Central memory CD4-positive, alpha-beta T cell (primary cell): ENCODE results near the gene NPBWR2.
"Not testable (repeated sequence)": the region's sequence is repeated elsewhere in the genome, so short reads cannot be mapped to it uniquely, and the experiment has no call there.

ENCODE experiments used
- DNase-seq: peaks from one replicate; pipeline ENCODE4 v3.0.0; 2022

Gene NPBWR2

DNA sequence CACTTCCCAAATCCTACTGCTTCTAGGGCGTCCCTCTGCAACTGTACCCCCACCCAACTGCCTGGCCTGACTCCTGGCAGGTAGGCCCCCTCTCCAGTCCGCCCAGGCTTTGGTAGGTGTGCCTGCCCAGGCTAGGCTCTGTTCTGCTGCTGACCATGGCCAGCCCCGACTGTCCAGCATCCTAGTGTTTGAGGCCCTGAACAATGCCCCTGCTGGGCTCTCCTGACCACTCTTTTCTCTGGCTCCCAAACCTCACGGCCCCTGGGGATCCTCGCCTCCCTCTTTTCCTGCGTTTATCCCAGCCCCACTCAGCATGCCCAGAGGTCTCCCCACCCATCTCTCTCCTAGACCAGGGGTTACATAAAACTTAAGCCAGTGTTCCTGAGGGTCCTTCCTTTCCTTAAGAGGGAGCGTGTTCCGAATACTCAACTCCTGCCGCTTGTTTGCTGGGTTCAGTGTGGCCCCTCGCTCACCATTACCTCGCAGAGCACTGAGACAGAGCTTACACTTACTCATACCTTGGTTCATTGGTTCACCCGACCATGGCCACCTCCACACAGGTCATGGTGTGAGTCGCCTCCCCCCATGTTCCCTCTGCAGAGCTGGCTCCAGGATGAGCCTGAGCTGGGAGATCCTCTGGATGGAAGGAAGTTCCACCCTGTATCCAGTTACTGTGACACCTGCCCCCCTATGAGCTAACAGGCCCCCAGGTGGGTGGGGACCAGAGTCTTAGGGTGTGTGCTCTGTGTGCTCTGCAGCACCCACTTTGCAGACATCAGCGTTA is 35.8 kb upstream of the NPBWR2 start:
- no peak for DNase-seq

DNA sequence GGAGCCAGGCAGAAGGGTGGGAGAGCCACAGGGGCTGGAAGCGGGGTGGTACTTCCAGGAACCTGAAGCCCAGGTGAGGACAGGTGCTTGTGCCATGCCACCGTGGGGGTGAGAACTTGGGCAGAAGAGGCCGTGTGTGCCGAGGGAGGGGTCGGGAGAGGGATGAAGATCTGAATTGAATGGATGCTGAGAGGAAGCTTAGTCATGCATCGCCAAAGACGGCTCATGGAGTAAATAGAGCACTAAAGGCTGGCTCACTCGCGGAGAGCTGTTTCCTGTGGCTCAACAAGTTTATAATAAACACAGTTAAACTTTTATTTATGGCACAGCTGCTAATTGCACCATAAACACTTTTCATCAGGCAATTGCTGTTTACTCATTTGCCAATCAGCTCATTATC is 35.2 kb upstream of the NPBWR2 start:
- no peak for DNase-seq

DNA sequence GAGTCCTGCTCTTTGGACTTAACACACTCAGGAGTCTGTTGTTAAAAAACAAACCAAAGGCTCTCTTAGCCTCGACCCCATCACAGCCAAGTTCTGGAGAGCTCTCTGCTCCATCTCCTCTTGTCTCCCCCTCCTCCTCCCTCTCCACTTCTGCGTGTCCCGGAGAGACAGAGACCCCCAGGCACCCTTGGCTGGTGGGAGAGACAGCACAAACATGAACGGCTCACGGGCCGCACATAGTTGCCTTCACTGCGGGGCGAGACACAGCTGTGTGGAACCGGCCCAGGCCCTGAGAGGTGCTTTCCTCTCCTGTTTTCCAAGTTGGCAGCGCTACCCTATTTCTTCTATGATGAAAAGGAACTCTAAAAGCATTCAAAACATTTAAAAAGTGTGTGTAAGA is 33.6 kb upstream of the NPBWR2 start:
- no peak for DNase-seq

DNA sequence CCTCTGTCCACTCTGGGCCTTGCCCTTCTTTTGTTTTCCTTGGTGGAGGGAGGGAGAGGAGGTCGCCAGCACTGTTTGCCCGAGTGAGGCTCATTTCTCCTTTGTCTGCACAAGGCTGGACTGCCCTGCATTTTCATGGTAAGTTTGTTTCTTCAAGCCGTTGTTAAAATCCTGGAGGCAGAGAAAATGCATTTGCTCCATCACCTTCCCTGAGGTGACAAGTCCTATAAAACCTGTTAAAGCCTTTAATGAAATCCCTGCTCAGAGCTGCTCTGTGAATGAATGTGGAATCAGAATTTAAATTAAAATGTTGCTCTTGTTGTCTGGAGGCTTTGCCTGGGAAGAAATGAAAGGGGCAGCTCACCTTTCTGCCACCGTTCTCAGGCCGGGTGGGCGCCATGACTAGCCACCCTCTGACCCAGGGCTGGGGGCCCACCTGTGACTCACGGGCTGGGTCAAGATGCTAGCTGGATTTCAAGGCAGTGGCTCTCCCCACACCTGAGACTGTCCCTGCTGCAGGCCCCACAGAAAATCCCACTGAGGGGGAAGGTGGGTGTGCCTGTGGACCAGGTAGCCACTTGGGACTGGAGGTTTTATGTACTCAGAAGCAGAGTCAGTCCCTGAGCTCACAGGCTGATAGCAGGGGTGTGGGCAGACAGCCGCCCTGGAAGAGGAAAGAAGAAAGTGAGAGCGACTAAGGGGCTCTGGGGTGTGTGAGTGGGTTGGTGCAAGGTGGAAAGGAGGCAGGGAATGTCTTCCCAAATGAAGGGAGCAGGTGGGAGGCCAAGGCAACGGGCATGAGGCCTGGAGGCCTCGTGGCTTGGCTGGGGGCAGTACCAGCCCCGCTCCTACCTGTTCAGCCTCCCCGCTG is 32.9 kb upstream of the NPBWR2 start:
- DNase-seq: no peak

DNA sequence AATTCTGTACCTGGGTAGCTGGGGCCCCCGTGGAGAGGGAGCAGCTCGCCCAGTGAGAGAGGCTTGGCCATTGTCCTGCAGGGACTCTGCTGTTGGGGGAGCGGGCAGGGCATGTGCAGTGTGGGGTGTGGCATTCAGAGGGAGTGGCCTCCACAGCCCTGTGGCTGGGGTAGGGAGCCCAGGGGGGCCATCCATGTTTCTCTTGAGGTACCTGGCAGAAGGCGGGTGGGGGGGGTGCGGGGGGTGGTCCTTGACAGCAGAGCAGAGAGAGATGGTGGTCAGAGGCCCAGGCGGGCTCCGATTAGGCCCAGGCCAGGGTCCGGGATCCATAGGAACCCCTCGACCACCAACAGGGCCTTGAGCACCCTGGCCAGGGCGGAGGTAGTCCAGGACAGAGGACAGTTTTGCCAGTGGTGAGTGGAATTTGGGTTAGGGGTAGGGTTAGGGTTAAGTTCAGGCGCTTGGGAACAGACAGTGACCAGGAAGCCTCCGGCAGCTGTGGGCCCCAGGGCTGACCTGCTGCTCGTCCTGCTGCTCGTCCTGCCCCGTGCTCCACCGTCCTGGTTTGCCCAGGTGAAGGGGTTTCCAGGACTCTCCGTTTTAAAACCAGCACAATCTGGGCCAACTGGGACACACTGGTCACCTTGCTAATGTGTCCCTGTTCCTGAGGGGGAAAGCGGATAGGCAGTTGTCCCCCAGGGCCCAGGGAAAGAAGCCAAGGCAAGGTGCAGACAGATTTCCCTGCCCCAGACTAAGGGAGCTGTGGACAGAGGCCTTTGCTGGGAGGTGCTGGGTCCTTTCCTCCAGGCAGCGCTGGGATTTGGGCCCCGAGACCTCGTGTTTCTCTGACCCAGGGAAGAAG is 32.1 kb upstream of the NPBWR2 start:
- DNase-seq: no peak

DNA sequence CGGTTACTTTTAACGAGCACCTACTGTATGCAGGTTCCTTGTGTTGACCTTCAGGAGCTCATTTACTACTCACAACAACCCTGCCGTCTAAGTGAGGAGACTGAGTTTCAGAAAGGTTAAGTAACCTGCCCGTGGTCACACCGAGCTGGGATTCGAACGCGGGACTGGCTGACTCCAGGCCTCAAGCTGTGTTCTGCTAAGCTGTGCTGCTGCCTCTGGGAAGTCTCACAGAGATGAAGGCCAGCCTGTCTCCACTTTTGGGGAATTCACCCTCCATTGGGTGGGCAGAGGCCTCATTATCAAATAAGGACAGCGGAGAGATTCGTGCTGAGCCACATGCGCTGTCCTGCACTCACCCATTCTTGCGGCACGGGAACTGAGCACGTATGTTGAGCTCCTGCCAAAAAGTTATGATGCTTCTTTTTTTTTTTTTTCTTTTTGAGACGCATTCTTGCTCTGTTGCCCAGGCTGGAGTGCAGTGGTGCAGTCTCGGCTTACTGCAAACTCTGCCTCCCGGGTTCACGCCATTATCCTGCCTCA is 31.0 kb upstream of the NPBWR2 start:
- DNase-seq: no peak

DNA sequence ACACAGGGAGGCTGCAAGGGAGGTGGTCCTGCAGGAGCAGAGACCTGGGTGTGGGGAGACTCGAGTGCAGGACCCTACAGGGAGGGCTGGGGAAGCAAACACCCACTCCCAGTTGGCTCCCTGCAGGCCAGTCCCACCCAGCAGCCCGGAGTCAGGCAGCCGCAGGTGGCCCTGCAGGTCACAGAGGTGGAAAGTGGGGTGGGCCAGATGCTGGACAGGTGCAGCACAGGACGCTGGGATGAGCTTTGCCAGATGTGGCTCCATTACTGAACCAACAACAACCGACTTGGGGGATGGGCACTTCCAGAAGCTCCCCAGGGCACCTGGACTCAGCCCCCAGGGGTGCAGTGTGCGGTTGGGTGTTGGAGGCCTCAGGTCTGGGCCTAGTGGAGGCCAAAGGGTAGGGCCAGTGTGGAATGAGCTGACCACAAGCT is 30.2 kb upstream of the NPBWR2 start:
- no peak for DNase-seq

DNA sequence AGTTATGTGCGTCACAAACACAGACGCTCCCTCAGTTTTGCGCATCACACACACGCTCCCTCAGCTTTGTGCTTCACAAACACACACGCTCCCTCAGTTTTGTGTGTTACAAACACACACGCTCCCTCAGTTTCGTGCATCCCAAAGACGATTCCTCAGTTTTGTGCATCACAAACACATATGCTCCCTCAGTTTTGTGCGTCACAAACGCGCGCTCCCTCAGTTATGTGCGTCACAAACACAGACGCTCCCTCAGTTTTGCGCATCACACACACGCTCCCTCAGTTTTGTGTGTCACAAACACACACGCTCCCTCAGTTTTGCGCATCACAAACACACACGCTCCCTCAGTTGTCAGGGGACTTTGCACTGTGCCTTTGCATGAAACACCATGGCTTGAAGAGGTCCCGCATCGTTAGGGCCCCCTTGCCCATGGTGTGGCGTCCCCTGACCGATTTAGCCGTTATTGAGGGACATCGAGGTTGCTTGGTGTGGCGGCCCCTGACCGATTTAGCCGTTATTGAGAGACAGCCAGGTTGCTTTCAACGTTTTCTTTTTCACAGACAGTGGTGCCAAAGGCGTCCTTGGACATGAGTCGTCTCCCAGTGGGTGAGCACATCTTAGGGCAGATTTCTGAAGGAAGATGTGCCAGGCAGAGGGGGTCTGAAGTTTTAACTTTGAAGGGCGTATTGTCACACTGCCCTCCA is 28.8 kb upstream of the NPBWR2 start:
- no peak for DNase-seq

DNA sequence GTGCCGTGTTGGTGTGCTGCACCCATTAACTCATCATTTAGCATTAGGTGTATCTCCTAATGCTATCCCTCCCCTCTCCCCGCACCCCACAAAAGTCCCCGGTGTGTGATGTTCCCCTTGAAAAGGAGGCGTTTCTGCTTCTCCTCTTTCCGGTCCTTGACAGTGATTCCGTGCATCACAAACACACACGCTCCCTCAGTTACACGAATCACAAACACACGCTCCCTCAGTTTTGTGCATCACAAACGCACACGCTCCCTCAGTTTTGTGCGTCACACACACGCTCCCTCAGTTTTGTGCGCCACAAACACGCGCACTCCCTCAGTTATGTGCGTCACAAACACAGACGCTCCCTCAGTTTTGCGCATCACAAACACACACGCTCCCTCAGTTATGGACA is 27.4 kb upstream of the NPBWR2 start:
- DNase-seq: not testable (repeated sequence)

DNA sequence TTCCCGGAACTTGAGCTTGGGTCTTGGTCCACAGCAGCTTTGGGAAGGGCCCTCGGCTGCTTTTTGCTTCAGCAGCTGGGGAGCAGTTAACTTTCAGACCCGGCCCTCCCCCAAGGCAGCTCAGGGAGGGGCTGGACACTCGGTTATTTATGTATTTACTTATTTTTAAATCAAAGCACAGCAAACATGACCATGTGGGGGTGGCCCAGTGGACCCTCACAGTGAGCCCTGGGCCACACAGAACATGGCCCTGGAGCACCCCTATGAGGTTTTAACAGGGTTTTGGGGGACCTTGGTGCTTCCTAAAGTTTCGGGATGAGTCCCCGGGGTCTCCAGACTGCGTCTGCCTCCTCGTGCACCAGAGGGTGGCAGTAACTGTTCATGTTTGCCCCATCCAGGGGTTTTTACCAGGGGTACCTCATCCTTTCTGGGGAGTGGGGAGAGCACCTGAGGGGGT is 26.6 kb upstream of the NPBWR2 start:
- no peak for DNase-seq

DNA sequence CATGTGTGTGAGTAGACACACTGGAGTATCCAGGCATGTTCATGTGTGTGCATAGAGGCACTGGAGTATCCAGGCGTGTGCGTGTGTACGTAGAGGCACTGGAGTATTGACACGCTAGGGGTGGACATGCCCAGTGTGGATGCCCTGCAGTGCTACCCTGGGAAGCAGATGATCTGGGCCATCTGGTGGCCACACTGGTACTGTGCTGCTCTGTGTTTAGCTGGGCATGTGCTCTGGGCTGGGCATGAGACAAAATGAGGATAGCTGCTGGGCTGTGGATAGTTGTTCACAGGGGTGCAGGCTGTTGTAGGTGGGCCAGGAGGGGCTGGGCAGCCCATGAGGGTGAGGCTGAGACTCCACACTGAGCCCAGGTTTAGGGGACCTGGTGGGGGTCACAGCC is 24.0 kb upstream of the NPBWR2 start:
- no peak for DNase-seq

DNA sequence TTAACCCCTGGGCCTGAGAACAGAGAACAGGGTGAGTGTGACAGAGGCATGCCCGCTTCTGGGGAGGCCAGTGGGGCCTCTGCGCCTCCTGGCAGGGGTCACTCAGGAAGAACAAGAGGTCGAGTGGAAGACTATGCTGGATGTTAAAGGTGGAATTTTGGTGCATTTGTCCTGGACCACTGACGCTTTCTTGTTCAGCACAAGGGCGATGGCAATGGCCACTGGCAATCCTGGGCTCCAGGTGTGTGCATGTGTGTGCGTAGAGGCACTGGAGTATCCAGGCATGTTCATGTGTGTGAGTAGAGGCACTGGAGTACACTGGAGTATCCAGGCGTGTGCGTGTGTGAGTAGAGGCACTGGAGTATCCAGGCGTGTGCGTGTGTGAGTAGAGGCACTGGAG is 23.5 kb upstream of the NPBWR2 start:
- no peak for DNase-seq

DNA sequence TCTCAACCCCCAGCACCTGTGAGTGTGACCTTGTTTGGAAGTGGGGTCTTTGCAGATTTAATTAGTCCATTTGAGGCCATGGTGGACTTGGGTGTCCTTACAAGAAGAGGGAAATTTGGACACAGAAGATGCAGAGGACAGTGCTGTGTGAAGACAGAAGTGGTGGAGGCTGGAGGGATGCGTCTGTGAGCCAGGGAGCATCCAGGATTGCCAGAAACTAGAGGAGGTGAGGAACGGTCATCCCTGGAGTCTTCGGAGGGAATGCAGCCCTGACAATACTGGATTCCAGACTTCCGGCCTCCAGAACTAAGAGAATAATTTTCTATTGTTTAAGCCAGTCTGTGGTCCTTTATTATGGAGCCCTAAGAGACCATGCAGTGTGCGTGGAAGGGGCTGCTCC is 22.9 kb upstream of the NPBWR2 start:
- DNase-seq: no peak

DNA sequence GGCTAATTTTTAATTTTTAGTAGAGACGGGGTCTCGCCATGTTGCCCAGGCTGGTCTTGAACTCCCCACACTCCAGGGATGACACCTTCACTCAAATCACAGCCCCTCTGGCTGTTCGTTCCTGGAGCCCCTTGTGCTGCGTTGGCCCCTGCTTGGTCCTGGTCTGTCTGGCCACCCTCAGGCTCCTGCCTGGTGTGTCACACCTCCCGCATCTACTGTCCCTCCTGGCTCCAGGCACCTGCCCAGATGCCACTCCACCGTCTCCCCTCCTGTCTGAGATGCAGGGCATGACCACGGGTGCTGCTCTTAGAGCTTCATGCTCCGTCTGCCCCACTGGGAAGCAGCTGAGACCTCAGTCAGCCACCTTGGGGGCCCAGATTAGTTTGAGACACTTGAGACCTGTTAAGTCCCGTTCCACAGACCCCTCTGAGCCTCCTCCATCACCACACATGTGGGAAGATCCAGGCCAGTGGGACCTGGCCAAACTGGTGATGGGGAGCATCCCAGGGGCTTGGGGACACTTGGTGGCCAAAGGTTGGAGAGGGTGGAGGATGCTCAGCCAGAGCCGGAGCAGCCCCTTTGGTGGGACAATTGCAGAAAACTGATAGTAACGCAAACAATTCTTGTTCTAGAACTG is 21.9 kb upstream of the NPBWR2 start:
- DNase-seq: no peak

DNA sequence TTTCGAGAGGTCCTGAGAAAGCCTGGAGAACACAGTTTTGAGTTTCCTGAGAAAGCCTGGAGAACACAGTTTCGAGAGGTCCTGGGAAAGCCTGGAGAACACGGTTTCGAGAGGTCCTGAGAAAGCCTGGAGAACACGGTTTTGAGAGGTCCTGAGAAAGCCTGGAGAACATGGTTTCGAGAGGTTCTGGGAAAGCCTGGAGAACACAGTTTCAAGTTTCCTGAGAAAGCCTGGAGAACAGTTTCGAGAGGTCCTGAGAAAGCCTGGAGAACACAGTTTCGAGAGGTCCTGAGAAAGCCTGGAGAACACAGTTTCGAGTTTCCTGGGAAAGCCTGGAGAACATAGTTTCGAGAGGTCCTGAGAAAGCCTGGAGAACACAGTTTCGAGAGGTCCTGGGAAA is 16.2 kb upstream of the NPBWR2 start:
- not testable (repeated sequence) for DNase-seq

DNA sequence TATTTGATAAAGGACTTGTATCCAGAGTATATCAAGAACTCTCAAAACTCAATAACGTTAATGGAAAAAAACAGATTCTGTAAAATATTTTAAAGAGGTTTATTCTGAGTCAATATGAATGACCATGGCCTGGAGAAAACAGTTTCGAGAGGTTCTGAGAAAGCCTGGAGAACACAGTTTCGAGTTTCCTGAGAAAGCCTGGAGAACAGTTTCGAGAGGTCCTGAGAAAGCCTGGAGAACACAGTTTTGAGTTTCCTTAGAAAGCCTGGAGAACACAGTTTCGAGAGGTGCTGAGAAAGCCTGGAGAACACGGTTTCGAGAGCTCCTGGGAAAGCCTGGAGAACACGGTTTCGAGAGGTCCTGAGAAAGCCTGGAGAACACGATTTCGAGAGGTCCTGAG is 15.6 kb upstream of the NPBWR2 start:
- not testable (repeated sequence) for DNase-seq

DNA sequence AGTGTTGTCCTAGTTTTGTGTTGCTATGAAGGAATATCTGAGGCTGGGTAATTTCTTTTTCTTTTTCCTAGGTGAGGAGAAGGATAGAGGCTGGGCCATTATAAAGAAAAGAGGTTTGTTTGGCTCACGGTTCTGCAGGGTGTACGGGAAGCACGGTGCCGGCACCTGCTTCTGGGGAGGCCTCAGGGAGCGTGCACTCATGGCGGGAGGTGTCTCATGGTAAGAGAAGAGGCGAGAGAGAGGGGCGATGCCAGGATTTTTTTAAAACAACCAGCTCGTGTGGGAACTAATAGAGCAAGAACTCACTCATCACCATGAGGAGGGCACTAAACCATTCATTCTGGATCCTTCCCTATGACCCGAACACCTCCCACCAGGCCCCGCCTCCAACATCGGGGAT is 14.2 kb upstream of the NPBWR2 start:
- no peak for DNase-seq

DNA sequence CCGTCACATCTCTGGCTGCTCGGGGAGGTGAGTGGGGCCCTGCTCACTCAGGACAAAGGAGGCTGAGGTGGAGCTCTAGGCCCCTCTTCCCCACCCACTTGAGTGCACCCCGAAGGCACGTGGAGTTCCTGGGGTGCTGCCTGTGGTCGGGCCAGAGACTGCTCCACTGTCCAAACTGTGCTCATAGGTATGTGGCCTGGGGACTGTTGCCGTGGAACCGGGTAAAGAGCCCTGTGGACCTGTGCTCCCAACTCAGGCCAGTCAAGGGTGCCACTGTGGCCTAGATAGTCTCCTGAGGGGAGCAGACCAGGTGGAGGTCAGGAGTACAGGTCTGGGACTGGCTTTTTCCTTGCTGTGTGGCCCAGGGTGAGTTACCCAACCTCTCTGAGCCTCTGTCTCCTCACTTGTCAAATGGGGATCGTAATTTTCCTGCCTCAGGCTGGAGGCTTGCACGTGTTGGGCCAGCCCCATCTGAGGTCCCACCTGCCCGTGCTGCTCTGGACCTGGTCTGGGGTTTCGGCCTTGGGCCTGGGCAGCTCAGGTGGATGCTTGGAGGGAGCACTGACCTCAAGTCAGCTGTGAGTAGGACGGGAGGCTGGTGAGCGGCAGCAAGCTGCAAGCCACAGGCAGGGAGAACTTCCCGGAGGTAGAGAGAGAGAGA is 12.4 kb upstream of the NPBWR2 start:
- DNase-seq: peak; percentile 12

DNA sequence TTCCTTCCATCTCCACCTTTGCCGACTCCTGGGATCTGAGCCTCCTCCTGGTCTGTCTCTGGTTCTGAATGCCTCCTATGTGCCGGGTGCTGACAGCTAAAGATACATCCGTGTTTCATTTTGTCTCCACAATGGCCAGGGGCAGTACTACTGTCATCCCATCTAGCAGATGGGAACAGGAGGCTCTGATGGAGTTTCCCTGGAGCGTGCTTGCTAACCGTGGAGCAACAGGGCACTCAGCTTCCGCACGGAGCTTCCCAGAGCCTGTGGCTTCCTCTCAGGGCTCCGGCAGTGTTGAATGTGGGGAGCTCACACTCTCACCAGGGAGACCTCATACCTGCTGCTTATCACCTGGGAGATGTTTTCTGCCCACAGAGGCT is 11.9 kb upstream of the NPBWR2 start:
- DNase-seq: no peak

DNA sequence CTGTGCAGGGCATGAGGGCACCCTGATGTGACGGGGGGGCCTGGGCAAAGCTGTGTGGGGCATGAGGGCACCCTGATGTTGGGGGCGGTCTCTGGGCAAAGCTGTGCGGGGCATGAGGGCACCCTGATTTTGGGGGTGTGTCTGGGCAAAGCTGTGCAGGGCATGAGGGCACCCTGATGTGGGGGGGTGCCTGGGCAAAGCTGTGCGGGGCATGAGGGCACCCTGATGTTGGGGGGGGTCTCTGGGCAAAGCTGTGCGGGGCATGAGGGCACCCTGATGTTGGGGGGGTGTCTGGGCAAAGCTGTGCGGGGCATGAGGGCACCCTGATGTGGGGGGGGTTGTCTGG is 10.0 kb upstream of the NPBWR2 start:
- not testable (repeated sequence) for DNase-seq
